Neural progenitor cell (in vitro differentiated cells): ENCODE data around the gene LPIN1.

ENCODE experiments used
- CTCF ChIP-seq: fragments of 200-600 bp; sonication (generic); IDR thresholded peaks from 2 replicates; pipeline ENCODE4 v1.5.1; 2017; ENCODE audit warnings: antibody characterized with exemption, mild to moderate bottlenecking
- EZH2phosphoT487 ChIP-seq: fragments of 200-600 bp; sonication (generic); IDR thresholded peaks from 2 replicates; pipeline ENCODE4 v1.6.1; 2017; ENCODE audit warnings: antibody characterized with exemption

DNA sequence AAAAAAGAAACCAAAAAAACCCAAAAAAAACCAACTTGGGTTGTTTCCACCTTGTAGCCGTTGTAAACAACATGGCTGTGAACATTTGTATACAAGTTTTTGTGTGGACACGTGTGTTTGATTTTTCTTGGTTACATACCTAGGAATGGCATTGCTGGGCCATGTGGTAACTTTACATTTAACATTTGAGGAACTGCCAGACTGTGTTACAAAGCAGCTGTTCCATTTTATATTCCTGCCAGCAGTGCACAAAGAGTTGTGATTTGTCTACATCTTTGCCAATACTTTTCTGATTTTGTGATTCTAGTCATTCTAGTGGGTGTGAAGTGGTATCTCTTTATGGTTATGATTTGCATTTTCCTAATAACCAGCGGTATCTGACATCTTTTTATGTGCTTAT lies 22.5 kb downstream of the LPIN1 start:
- TF ChIP-seq CTCF: no peak
- TF ChIP-seq EZH2phosphoT487: no peak
